ENCODE data around the gene LY86. TPM values are rescaled to one million over a fixed set of nuclear protein-coding genes. Genes with fewer than 3 reads are reported as not detected.

Gene LY86
- total RNA-seq, 1 donor from 2014 or later: not detected

DNA sequence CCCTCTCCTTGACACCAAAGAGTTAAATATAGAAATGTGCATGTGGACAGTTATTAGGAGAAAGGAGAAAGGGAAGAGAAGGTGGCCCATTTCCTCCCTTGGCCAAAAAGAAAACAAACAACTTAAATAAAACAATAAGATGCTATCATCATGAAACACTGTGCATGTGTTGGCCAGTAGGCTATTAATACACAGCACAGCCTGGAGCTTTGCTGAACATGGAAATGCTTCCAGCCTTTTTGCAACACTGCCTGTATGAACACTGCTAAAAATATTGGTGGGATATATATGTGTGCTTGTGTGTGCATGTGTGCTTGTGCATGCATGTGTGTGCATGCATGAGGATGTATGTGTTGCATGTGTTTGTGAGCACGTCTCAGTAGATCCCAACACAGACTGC is 100.4 kb downstream of the LY86 start:
- TF ChIP-seq, protein P1, sequence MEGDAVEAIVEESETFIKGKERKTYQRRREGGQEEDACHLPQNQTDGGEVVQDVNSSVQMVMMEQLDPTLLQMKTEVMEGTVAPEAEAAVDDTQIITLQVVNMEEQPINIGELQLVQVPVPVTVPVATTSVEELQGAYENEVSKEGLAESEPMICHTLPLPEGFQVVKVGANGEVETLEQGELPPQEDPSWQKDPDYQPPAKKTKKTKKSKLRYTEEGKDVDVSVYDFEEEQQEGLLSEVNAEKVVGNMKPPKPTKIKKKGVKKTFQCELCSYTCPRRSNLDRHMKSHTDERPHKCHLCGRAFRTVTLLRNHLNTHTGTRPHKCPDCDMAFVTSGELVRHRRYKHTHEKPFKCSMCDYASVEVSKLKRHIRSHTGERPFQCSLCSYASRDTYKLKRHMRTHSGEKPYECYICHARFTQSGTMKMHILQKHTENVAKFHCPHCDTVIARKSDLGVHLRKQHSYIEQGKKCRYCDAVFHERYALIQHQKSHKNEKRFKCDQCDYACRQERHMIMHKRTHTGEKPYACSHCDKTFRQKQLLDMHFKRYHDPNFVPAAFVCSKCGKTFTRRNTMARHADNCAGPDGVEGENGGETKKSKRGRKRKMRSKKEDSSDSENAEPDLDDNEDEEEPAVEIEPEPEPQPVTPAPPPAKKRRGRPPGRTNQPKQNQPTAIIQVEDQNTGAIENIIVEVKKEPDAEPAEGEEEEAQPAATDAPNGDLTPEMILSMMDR (IDR thresholded peaks at IDR 0.05; ENCODE audit: unreplicated experiment): no peak
- Mint-ChIP-seq H3K27ac (no peak overlapping the region), H3K4me3 (no peak overlapping the region), H3K4me1 (peaks cover 34% of the 10 kb centered on the region), H3K36me3 (peaks cover 7% of the 10 kb centered on the region), H3K27me3 (ENCODE audit: low read depth) (no peaks in the 10 kb centered on the region), H3K9me3 (peaks cover 17% of the 10 kb centered on the region)
- no peak for DNase-seq (ENCODE audit: low spot score in 2 of 2, unreplicated experiment in 2 of 2)

DNA sequence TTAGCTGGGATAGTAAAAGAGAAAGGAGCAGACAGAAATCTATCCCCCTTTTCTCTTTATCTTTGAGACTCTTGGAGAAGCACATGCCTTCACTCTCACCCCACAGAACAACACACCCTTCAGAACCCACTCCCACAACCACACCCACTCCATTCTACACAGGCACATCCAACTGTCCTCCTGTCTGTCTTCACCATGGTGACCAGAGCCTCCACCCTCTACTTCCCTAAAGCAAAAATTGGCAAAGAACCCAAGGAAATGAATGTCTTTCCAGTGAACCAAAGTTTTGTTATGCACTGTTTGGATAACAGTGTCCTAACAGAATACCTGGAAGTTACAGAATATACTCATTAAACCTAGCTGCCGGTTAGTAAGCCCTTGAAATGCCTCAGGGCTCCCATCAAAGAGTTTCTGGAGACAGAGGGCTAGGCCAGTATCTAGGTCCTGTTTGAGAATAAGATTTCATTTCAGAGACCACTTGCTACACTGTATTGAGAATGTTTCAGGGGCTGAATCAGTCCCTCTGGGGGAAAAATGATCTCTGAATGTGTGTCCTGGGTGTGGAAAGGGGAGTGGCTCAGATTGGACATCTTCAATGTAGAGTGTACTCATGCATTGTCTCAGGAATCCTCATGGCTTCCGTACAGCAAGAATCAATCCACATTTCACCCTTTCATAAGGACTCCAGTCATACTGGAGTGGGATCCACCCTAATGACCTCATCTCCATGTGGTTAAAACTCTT is 101.1 kb downstream of the LY86 start:
- Mint-ChIP-seq H3K9me3 (peaks cover 17% of the 10 kb centered on the region), H3K4me1 (peaks cover 30% of the 10 kb centered on the region), H3K4me3 (no peak overlapping the region), H3K36me3 (peaks cover 7% of the 10 kb centered on the region), H3K27me3 (ENCODE audit: low read depth) (no peaks in the 10 kb centered on the region), H3K27ac (peak overlapping the region; percentile 78)
- TF ChIP-seq, protein P1 (IDR thresholded peaks at IDR 0.05; ENCODE audit: unreplicated experiment): no peak
- no peak for DNase-seq (ENCODE audit: low spot score in 2 of 2, unreplicated experiment in 2 of 2)

DNA sequence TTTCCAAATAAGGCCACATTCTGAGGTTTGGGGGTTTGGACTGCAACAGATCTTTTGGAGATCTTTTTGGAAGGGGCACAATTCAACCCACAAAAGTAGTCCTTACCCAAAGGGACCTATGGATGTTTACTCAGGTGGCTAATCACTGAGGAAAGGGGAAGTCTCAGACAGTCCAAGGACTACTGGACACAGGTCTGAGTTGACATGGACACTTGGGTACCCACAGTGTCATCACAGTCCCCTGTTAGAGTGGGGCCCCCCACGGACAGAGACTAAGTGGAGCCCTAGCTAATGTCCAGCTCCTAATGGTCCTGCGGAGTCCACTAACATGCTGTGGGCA is 101.6 kb downstream of the LY86 start:
- Mint-ChIP-seq H3K36me3 (peaks cover 7% of the 10 kb centered on the region), H3K27ac (no peak overlapping the region), H3K4me1 (peaks cover 34% of the 10 kb centered on the region), H3K9me3 (peaks cover 17% of the 10 kb centered on the region), H3K27me3 (ENCODE audit: low read depth) (peaks cover 2% of the 10 kb centered on the region), H3K4me3 (no peak overlapping the region)
- no peak for DNase-seq (ENCODE audit: low spot score in 2 of 2, unreplicated experiment in 2 of 2)
- TF ChIP-seq, protein P1 (IDR thresholded peaks at IDR 0.05; ENCODE audit: unreplicated experiment): no peak

DNA sequence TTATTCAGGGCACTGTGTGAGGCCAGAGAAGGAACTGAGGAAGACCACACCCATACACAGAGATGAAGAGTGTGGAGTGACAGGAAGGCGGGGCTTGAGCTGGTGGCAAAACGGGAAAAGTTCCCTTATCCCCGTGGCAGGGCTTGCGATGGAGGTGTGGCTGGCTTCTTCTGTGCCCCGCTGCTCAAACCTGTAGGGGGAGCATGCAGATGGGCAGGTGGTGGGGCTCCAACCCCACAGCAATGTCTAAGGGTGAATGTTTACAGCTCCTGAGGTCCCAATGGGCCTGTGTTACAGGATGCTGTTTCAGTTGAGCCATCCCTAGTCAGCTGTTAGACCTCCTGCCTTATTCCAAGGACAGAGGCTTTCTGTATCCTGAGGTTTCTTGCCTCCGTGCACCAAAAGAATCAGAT is 105.9 kb downstream of the LY86 start:
- TF ChIP-seq, protein P1 (IDR thresholded peaks at IDR 0.05; ENCODE audit: unreplicated experiment): no peak
- H3K4me3 Mint-ChIP-seq: no peak overlapping the region
- peaks cover 41% of the 10 kb centered on the region for H3K4me1 Mint-ChIP-seq
- peaks cover 17% of the 10 kb centered on the region for H3K9me3 Mint-ChIP-seq
- H3K27ac Mint-ChIP-seq: no peak overlapping the region
- H3K27me3 Mint-ChIP-seq (ENCODE audit: low read depth): peaks cover 8% of the 10 kb centered on the region
- DNase-seq (ENCODE audit: low spot score in 2 of 2, unreplicated experiment in 2 of 2): no peak
- peaks cover 7% of the 10 kb centered on the region for H3K36me3 Mint-ChIP-seq

DNA sequence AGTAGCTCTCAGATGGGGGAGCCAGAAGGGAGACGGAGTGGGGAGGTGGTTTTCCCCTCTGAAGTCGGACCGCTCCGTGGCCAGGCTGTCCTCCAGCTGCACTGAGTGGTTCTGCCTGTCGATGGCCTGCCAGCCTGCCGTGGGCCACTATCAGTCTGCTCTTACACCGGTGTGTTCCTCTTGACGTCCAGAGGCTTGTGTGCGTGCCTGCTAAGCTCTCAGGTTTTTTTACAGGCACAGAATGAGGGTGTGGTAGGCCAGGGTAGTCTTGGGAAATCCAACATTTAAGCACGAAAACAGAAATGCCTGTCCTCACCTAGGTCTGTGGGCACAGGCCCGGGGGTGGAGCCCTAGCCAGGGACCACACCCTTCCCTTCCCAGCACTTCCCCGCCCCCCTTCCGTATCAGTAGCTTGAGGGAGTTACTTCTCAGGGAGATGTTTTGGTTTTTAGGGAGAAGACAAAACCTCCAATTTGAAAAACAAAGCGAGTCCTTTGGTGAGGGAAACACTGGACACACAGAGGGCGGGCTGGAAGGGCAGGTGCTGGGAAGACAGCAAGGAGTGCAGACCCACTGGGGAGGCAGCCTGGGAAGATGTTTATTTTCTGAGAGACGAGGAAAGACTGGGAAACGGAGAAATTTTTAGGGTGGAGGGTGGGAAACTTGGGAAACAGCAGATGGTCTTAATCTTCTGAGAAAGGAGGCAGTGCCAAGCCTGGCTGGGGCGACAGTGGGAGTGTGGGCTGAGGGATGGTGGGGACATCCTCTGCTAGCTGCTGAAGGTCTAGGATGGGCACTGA is 106.5 kb downstream of the LY86 start:
- peaks cover 43% of the 10 kb centered on the region for H3K4me1 Mint-ChIP-seq
- peaks cover 17% of the 10 kb centered on the region for H3K9me3 Mint-ChIP-seq
- peak overlapping the region; percentile 67 for H3K27ac Mint-ChIP-seq
- no peak overlapping the region for H3K4me3 Mint-ChIP-seq
- DNase-seq (ENCODE audit: low spot score in 2 of 2, unreplicated experiment in 2 of 2): no peak
- H3K36me3 Mint-ChIP-seq: peaks cover 7% of the 10 kb centered on the region
- TF ChIP-seq, protein P1 (IDR thresholded peaks at IDR 0.05; ENCODE audit: unreplicated experiment): no peak
- peaks cover 8% of the 10 kb centered on the region for H3K27me3 Mint-ChIP-seq (ENCODE audit: low read depth)

Measured in mesothelial cell of epicardium (in vitro differentiated cells).